AG04449 (cell line): ENCODE results near the gene GBP5.
"Not testable (repeated sequence)": the region's sequence is repeated elsewhere in the genome, so short reads cannot be mapped to it uniquely, and the experiment has no call there.

Experiments used
- CTCF ChIA-PET: fragments of 350-600 bp; formaldehyde crosslinking; extraction: SDS; loops from one replicate; lab custom pipeline; 2021; ENCODE audit warnings: antibody characterized with exemption; lab: Yijun Ruan, JAX
- POLR2A ChIA-PET: fragments of 400-600, 350-600 bp; formaldehyde crosslinking; extraction: SDS; loops from one replicate; lab custom pipeline; 2020; ENCODE audit warnings: antibody characterized with exemption, inconsistent platforms; lab: Yijun Ruan, JAX
- DNase-seq: peaks from one replicate; pipeline ENCODE4 v3.0.0-alpha.2; 2010; ENCODE audit warnings: low read depth, low spot score
- H3K4me3 ChIP-seq: 2 replicates; pipeline ENCODE4 v1.5.1; 2011; ENCODE audit warnings: low read depth, mild to moderate bottlenecking, control low read depth, low read length
- TF ChIP-seq, protein P1 (sequence below): IDR thresholded peaks from one replicate; pipeline ENCODE4 v1.5.1; 2011; ENCODE audit warnings: mild to moderate bottlenecking, moderate library complexity, low read length, control low read depth, inconsistent platforms; ENCODE audit not compliant: insufficient read depth; ENCODE audit errors: missing control alignments

Gene GBP5

GRCh38 chr1:89260042-89260441, 12.6 kb downstream of the GBP5 start:
- POLR2A ChIA-PET: no interaction called here
- DNase-seq: no peak
- CTCF ChIA-PET: no interaction called here

GRCh38 chr1:89259283-89259971, 13.2 kb downstream of the GBP5 start:
- CTCF ChIA-PET: no interaction called here
- TF ChIP-seq, protein P1, sequence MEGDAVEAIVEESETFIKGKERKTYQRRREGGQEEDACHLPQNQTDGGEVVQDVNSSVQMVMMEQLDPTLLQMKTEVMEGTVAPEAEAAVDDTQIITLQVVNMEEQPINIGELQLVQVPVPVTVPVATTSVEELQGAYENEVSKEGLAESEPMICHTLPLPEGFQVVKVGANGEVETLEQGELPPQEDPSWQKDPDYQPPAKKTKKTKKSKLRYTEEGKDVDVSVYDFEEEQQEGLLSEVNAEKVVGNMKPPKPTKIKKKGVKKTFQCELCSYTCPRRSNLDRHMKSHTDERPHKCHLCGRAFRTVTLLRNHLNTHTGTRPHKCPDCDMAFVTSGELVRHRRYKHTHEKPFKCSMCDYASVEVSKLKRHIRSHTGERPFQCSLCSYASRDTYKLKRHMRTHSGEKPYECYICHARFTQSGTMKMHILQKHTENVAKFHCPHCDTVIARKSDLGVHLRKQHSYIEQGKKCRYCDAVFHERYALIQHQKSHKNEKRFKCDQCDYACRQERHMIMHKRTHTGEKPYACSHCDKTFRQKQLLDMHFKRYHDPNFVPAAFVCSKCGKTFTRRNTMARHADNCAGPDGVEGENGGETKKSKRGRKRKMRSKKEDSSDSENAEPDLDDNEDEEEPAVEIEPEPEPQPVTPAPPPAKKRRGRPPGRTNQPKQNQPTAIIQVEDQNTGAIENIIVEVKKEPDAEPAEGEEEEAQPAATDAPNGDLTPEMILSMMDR: no peak
- DNase-seq: no peak
- no peak overlapping the region for H3K4me3 ChIP-seq
- POLR2A ChIA-PET: no interaction called here

More at GRCh38 chr1:89260042-89260441, 12.6 kb downstream of the GBP5 start:
- TF ChIP-seq, protein P1: no peak
- H3K4me3 ChIP-seq: no peak overlapping the region

DNA sequence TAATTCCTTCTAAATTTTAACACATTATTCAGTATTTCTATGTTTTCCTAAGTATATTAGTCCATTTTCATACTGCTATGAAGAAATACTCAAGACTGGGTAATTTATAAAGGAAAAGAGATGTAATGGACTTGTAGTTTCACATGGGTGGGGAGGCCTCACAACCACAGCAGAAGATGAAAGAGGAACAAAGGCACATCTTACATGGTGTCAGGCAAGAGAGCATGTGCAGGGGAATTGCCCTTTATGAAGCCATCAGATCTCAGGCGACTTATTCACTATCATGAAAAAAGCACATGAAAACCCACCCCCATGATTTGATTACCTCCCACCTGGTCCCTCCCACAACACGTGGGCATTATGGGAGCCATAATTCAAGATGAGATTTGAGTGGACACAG, 15.6 kb downstream of the GBP5 start:
- TF ChIP-seq, protein P1: no peak
- ChIA-PET POLR2A (no interaction called here), CTCF (no interaction called here)
- H3K4me3 ChIP-seq: no peak overlapping the region
- DNase-seq: no peak

GRCh38 chr1:89255581-89255980, 17.1 kb downstream of the GBP5 start:
- DNase-seq, CTCF ChIA-PET, POLR2A ChIA-PET, H3K4me3 ChIP-seq: not testable (repeated sequence)

GRCh38 chr1:89254658-89255287, 17.9 kb downstream of the GBP5 start:
- ChIA-PET POLR2A (no interaction called here), CTCF (no interaction called here)
- TF ChIP-seq, protein P1: no peak
- no peak overlapping the region for H3K4me3 ChIP-seq
- no peak for DNase-seq

- ChIA-PET POLR2A (no interaction called here), CTCF (no interaction called here)
- TF ChIP-seq, protein P1: no peak
- no peak for DNase-seq
- no peak overlapping the region for H3K4me3 ChIP-seq
Measured at GRCh38 chr1:89243046-89243445, 29.6 kb downstream of the GBP5 start.
